ENCODE results near the gene C1orf167. TPM values are rescaled to one million over a fixed set of nuclear protein-coding genes. Genes with fewer than 3 reads are reported as not detected.

C1orf167 gene
- total RNA-seq, 5 donors from 2014 or later (not counting 1 experiment from before 2014, with no cell fraction given), result not detected

GRCh38 chr1:11720033-11720376 lies 42.0 kb upstream of the C1orf167 start:
- Mint-ChIP-seq H3K4me3 (peak overlapping the region; percentile 79 to 88 (median 83)), H3K27me3 (no peaks in the 10 kb centered on the region), H3K36me3 (no peaks in the 10 kb centered on the region), H3K9me3 (no peaks in the 10 kb centered on the region), H3K27ac (peak overlapping the region; percentile 95), H3K4me1 (peaks cover 12 to 18% (median 14%) of the 10 kb centered on the region in 3 donors)
- POLR2A ChIA-PET, result interaction anchor here (0.6 to 0.8 kb wide), 3 partner anchors 56 to 344 kb away, joined by 3 to 12 read pairs (median 11); partner anchors contain the start of gene FBXO6 (in 1 of the 2)
- H3K27ac ChIP-seq (ENCODE audit: low read length), result peak overlapping the region; percentile 85
- H3K4me1 ChIP-seq (ENCODE audit: control insufficient read depth in 1 of 2, extremely low read depth in 1 of 2, insufficient read depth in 2 of 2, low read length in 2 of 2), result peaks cover 0 to 19% of the 10 kb centered on the region in 2 experiments
- WGBS (ENCODE audit: insufficient coverage), result 88% methylated on average over 6 of the region's 12 CpGs
- CTCF ChIA-PET, result interaction anchor here (0.6 to 3.0 kb wide), 12 partner anchors 11 to 478 kb away, joined by 3 to 56 read pairs (median 6); partner anchors contain the start of genes AGTRAP (in 1 of the 2), FBXO2 (in 1 of the 2), FBXO44 (in 1 of the 2) and FBXO6 (in 1 of the 2)
- DNase-seq, result no peak
- no peak for ATAC-seq (replicated peaks in 1 of 4)
- H3K36me3 ChIP-seq (ENCODE audit: control insufficient read depth in 2 of 2, extremely low read depth in 1 of 2, insufficient read depth in 1 of 2, low read length in 1 of 2), result no peaks in the 10 kb centered on the region
- peak overlapping the region; percentile 61 to 65 for H3K4me3 ChIP-seq (ENCODE audit: control insufficient read depth in 1 of 2, extremely low read depth in 1 of 2, low read length in 1 of 2)
- no peaks in the 10 kb centered on the region for H3K9me3 ChIP-seq
- H3K27me3 ChIP-seq (replicated peaks in 1 of 2; ENCODE audit: control insufficient read depth in 2 of 2, extremely low read depth in 1 of 2, insufficient read depth in 2 of 2, low read length in 1 of 2), result no peaks in the 10 kb centered on the region

GRCh38 chr1:11720525-11720924 lies 41.5 kb upstream of the C1orf167 start:
- no peak overlapping the region for H3K27ac Mint-ChIP-seq
- H3K4me1 ChIP-seq (ENCODE audit: control insufficient read depth in 1 of 2, extremely low read depth in 1 of 2, insufficient read depth in 2 of 2, low read length in 2 of 2), result peaks cover 0 to 24% of the 10 kb centered on the region in 2 experiments
- H3K27me3 Mint-ChIP-seq, result no peaks in the 10 kb centered on the region
- H3K4me1 Mint-ChIP-seq, result peaks cover 16 to 23% (median 17%) of the 10 kb centered on the region in 3 donors
- no peak overlapping the region for H3K4me3 Mint-ChIP-seq
- H3K36me3 Mint-ChIP-seq, result no peaks in the 10 kb centered on the region
- ATAC-seq (replicated peaks in 1 of 4) (no peak), DNase-seq (no peak)
- CTCF ChIA-PET, result interaction anchor here (0.6 to 3.0 kb wide), 10 partner anchors 10 to 399 kb away, joined by 3 to 56 read pairs (median 6); partner anchors contain the start of genes AGTRAP (in 1 of the 2), FBXO2 (in 1 of the 2), FBXO44 (in 1 of the 2) and FBXO6 (in 1 of the 2)
- no peaks in the 10 kb centered on the region for H3K27me3 ChIP-seq (replicated peaks in 1 of 2; ENCODE audit: control insufficient read depth in 2 of 2, extremely low read depth in 1 of 2, insufficient read depth in 2 of 2, low read length in 1 of 2)
- no peaks in the 10 kb centered on the region for H3K36me3 ChIP-seq (ENCODE audit: control insufficient read depth in 2 of 2, extremely low read depth in 1 of 2, insufficient read depth in 1 of 2, low read length in 1 of 2)
- H3K27ac ChIP-seq (ENCODE audit: low read length), result no peak overlapping the region
- no peaks in the 10 kb centered on the region for H3K9me3 Mint-ChIP-seq
- WGBS (ENCODE audit: insufficient coverage), result 86% methylated on average over 3 of the region's 4 CpGs
- POLR2A ChIA-PET, result no interaction called here
- no peaks in the 10 kb centered on the region for H3K9me3 ChIP-seq
- H3K4me3 ChIP-seq (ENCODE audit: control insufficient read depth in 1 of 2, extremely low read depth in 1 of 2, low read length in 1 of 2), result no peak overlapping the region

- CTCF ChIA-PET, result interaction anchor here in 1 of 2 donors (0.6 to 3.0 kb wide), 5 partner anchors 24 to 69 kb away, joined by 3 to 56 read pairs (median 3); partner anchors contain the start of genes FBXO2, FBXO44 and FBXO6
- Histone ChIP-seq H3K27me3 (replicated peaks in 1 of 2; ENCODE audit: control insufficient read depth in 2 of 2, extremely low read depth in 1 of 2, insufficient read depth in 2 of 2, low read length in 1 of 2) (no peaks in the 10 kb centered on the region), H3K4me1 (ENCODE audit: control insufficient read depth in 1 of 2, extremely low read depth in 1 of 2, insufficient read depth in 2 of 2, low read length in 2 of 2) (peaks cover 2 to 29% of the 10 kb centered on the region in 2 experiments), H3K9me3 (no peaks in the 10 kb centered on the region), H3K27ac (ENCODE audit: low read length) (no peak overlapping the region), H3K36me3 (ENCODE audit: control insufficient read depth in 2 of 2, extremely low read depth in 1 of 2, insufficient read depth in 1 of 2, low read length in 1 of 2) (no peaks in the 10 kb centered on the region), H3K4me3 (ENCODE audit: control insufficient read depth in 1 of 2, extremely low read depth in 1 of 2, low read length in 1 of 2) (no peak overlapping the region)
- H3K4me3 Mint-ChIP-seq, result no peak overlapping the region
- H3K4me1 Mint-ChIP-seq, result peaks cover 19 to 28% (median 22%) of the 10 kb centered on the region in 3 donors
- H3K27me3 Mint-ChIP-seq, result no peaks in the 10 kb centered on the region
- H3K36me3 Mint-ChIP-seq, result no peaks in the 10 kb centered on the region
- H3K27ac Mint-ChIP-seq, result no peak overlapping the region
- WGBS (ENCODE audit: insufficient coverage), result 86% methylated on average over 1 of the region's 4 CpGs
- DNase-seq (no peak), ATAC-seq (replicated peaks in 1 of 4) (no peak)
- POLR2A ChIA-PET, result no interaction called here
- H3K9me3 Mint-ChIP-seq, result no peaks in the 10 kb centered on the region
Observed at GRCh38 chr1:11721311-11721710, 40.7 kb upstream of the C1orf167 start.

- H3K27ac ChIP-seq (ENCODE audit: low read length), result no peak overlapping the region
- H3K36me3 ChIP-seq (ENCODE audit: control insufficient read depth in 2 of 2, extremely low read depth in 1 of 2, insufficient read depth in 1 of 2, low read length in 1 of 2), result no peaks in the 10 kb centered on the region
- POLR2A ChIA-PET, result interaction anchor here in 1 of 2 donors (0.6 kb wide), 1 partner anchor 431 kb away, joined by 10 read pairs; no protein-coding TSS in a partner anchor
- WGBS (ENCODE audit: insufficient coverage), result no CpG with 5 or more reads among the region's 2 CpGs
- H3K4me3 ChIP-seq (ENCODE audit: control insufficient read depth in 1 of 2, extremely low read depth in 1 of 2, low read length in 1 of 2), result no peak overlapping the region
- peaks cover 19 to 28% (median 22%) of the 10 kb centered on the region in 3 donors for H3K4me1 Mint-ChIP-seq
- no peaks in the 10 kb centered on the region for H3K27me3 Mint-ChIP-seq
- ATAC-seq (replicated peaks in 1 of 4) (no peak), DNase-seq (no peak)
- H3K27me3 ChIP-seq (replicated peaks in 1 of 2; ENCODE audit: control insufficient read depth in 2 of 2, extremely low read depth in 1 of 2, insufficient read depth in 2 of 2, low read length in 1 of 2), result no peaks in the 10 kb centered on the region
- H3K27ac Mint-ChIP-seq, result no peak overlapping the region
- H3K36me3 Mint-ChIP-seq, result no peaks in the 10 kb centered on the region
- H3K4me3 Mint-ChIP-seq, result no peak overlapping the region
- no peaks in the 10 kb centered on the region for H3K9me3 ChIP-seq
- CTCF ChIA-PET, result interaction anchor here (0.9 to 1.2 kb wide), 2 partner anchors 58 kb away, joined by 3 to 7 read pairs; partner anchors contain the start of gene FBXO6 (in 1 of the 2)
- no peaks in the 10 kb centered on the region for H3K9me3 Mint-ChIP-seq
- H3K4me1 ChIP-seq (ENCODE audit: control insufficient read depth in 1 of 2, extremely low read depth in 1 of 2, insufficient read depth in 2 of 2, low read length in 2 of 2), result peaks cover 2 to 29% of the 10 kb centered on the region in 2 experiments
Observed at GRCh38 chr1:11722538-11722937, 39.5 kb upstream of the C1orf167 start.

GRCh38 chr1:11725616-11726015 lies 36.4 kb upstream of the C1orf167 start:
- ATAC-seq (replicated peaks in 1 of 4) (no peak), DNase-seq (peak in 1 of 35 experiments; percentile 24)
- H3K27me3 Mint-ChIP-seq, result no peaks in the 10 kb centered on the region
- Histone ChIP-seq H3K27me3 (replicated peaks in 1 of 2; ENCODE audit: control insufficient read depth in 2 of 2, extremely low read depth in 1 of 2, insufficient read depth in 2 of 2, low read length in 1 of 2) (no peaks in the 10 kb centered on the region), H3K27ac (ENCODE audit: low read length) (no peak overlapping the region), H3K4me1 (ENCODE audit: control insufficient read depth in 1 of 2, extremely low read depth in 1 of 2, insufficient read depth in 2 of 2, low read length in 2 of 2) (peaks cover 15 to 33% of the 10 kb centered on the region in 2 experiments), H3K4me3 (ENCODE audit: control insufficient read depth in 1 of 2, extremely low read depth in 1 of 2, low read length in 1 of 2) (no peak overlapping the region), H3K9me3 (no peaks in the 10 kb centered on the region), H3K36me3 (ENCODE audit: control insufficient read depth in 2 of 2, extremely low read depth in 1 of 2, insufficient read depth in 1 of 2, low read length in 1 of 2) (no peaks in the 10 kb centered on the region)
- H3K27ac Mint-ChIP-seq, result peak overlapping the region in 1 of 2 donors; percentile 6
- CTCF ChIA-PET, result interaction anchor here in 1 of 2 donors (0.5 to 0.7 kb wide), 2 partner anchors 36 to 68 kb away, joined by 3 to 6 read pairs; no protein-coding TSS in a partner anchor
- WGBS (ENCODE audit: insufficient coverage), result 60% methylated on average over 1 of the region's 5 CpGs
- no peaks in the 10 kb centered on the region for H3K36me3 Mint-ChIP-seq
- no peaks in the 10 kb centered on the region for H3K9me3 Mint-ChIP-seq
- peaks cover 24 to 34% (median 31%) of the 10 kb centered on the region in 3 donors for H3K4me1 Mint-ChIP-seq
- POLR2A ChIA-PET, result no interaction called here
- H3K4me3 Mint-ChIP-seq, result no peak overlapping the region

GRCh38 chr1:11727119-11727518 lies 34.9 kb upstream of the C1orf167 start:
- Mint-ChIP-seq H3K4me3 (no peak overlapping the region), H3K4me1 (peaks cover 37 to 49% (median 46%) of the 10 kb centered on the region in 3 donors), H3K27me3 (no peaks in the 10 kb centered on the region), H3K27ac (no peak overlapping the region), H3K9me3 (no peaks in the 10 kb centered on the region), H3K36me3 (no peaks in the 10 kb centered on the region)
- no peak for DNase-seq
- Histone ChIP-seq H3K4me1 (ENCODE audit: control insufficient read depth in 1 of 2, extremely low read depth in 1 of 2, insufficient read depth in 2 of 2, low read length in 2 of 2) (peaks cover 24 to 47% of the 10 kb centered on the region in 2 experiments), H3K36me3 (ENCODE audit: control insufficient read depth in 2 of 2, extremely low read depth in 1 of 2, insufficient read depth in 1 of 2, low read length in 1 of 2) (no peaks in the 10 kb centered on the region), H3K9me3 (no peaks in the 10 kb centered on the region), H3K4me3 (ENCODE audit: control insufficient read depth in 1 of 2, extremely low read depth in 1 of 2, low read length in 1 of 2) (no peak overlapping the region), H3K27ac (ENCODE audit: low read length) (no peak overlapping the region), H3K27me3 (replicated peaks in 1 of 2; ENCODE audit: control insufficient read depth in 2 of 2, extremely low read depth in 1 of 2, insufficient read depth in 2 of 2, low read length in 1 of 2) (no peaks in the 10 kb centered on the region)
- ChIA-PET POLR2A (interaction anchor here in 1 of 2 donors (0.6 kb wide), 1 partner anchor 16 kb away, joined by 4 read pairs; no protein-coding TSS in a partner anchor), CTCF (interaction anchor here in 1 of 2 donors (0.5 kb wide), 1 partner anchor 1933 kb away, joined by 4 read pairs; no protein-coding TSS in a partner anchor)
- 95% methylated on average over 4 of the region's 4 CpGs for WGBS (ENCODE audit: insufficient coverage)
- no peak for ATAC-seq (replicated peaks in 1 of 4)
